IPS-20b (cell line): ENCODE results near the gene TPSD1.

Experiments
- H3K27ac ChIP-seq: one replicate; pipeline ENCODE4 v1.5.1; 2013; ENCODE audit warnings: low read length
- H3K27me3 ChIP-seq: 2 replicates; pipeline ENCODE4 v1.6.1; 2013; ENCODE audit warnings: mild to moderate bottlenecking, low read length, inconsistent platforms; ENCODE audit not compliant: insufficient read depth
- H3K36me3 ChIP-seq: 2 replicates; pipeline ENCODE4 v1.6.1; 2013; ENCODE audit warnings: low read depth, mild to moderate bottlenecking, inconsistent platforms, low read length, moderate library complexity; ENCODE audit not compliant: insufficient read depth
- H3K4me1 ChIP-seq: 2 replicates; pipeline ENCODE4 v1.6.1; 2013; ENCODE audit warnings: mild to moderate bottlenecking, control low read depth, inconsistent platforms, low read length, moderate library complexity; ENCODE audit not compliant: insufficient read depth
- H3K4me3 ChIP-seq: 2 replicates; pipeline ENCODE4 v1.5.1; 2013; ENCODE audit warnings: mild to moderate bottlenecking, low read length, inconsistent platforms
- H3K9ac ChIP-seq: 2 replicates; pipeline ENCODE4 v1.6.1; 2013; ENCODE audit warnings: low read depth, mild to moderate bottlenecking, inconsistent platforms, low read length, moderate library complexity
- H3K9me3 ChIP-seq: 2 replicates; pipeline ENCODE4 v1.6.1; 2013; ENCODE audit warnings: mild to moderate bottlenecking, low read depth, low read length, inconsistent platforms; ENCODE audit not compliant: insufficient read depth

The TPSD1 gene

DNA sequence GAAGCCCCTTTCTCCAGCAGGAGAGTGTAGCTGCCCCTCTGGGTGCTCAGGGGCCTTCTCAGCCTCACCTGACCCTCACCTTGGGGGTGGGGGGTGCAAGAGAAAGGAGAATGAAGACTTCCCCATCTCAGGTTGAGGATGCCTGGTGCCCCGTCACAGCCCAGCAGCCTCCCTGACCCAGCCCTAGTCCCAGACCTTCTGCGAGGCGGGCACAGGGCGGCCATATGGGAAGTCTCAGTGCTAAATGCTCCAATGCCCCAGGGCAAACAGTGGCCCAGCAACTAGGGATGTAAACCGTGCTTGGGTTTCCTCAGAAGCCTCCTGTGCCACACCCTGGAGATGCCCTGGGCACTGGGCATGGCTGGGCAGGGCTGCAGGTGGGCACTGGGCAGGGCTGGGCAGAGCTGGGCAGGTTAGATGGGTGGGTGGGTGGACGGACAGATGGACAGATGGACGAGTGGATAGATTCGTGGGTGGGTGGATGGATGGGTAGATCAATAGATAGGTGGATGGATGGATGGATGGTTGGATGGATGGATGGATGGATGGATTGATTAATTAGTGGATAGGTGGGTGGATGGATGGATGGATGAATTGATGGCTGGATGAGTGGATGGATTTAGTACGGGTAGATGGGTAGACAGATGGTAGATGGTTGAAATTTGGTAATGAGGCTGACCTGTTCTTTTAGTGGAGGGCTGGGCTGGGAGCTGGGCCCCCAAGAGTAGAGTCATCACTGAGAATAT, 16.8 kb downstream of the TPSD1 start:
- H3K27ac ChIP-seq = no peak overlapping the region
- H3K4me3 ChIP-seq = no peak overlapping the region
- H3K36me3 ChIP-seq = no peaks in the 10 kb centered on the region
- no peaks in the 10 kb centered on the region for H3K4me1 ChIP-seq
- no peaks in the 10 kb centered on the region for H3K9me3 ChIP-seq
- no peak overlapping the region for H3K9ac ChIP-seq
- no peaks in the 10 kb centered on the region for H3K27me3 ChIP-seq

DNA sequence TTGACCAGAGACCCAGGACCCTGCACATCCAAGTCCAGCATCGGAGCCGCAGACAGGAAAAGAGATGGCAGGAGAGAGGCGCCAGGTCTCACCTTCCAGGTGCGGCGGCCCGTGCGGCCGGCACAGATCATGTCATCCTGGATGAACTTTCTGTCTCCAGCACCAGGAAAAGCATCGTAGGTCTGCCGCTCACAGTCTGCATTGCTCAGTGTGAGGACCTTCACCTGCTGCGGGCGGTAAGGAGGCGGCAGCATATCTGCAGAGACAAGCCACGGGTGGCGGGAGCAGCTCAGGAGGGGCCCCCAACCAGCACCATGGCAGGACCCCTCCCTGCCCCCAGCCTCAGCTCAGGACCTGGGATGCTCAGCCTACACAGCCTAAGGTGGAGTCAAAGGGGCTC, 17.9 kb downstream of the TPSD1 start:
- H3K36me3 ChIP-seq = no peaks in the 10 kb centered on the region
- H3K27me3 ChIP-seq = no peaks in the 10 kb centered on the region
- H3K4me1 ChIP-seq = no peaks in the 10 kb centered on the region
- no peak overlapping the region for H3K4me3 ChIP-seq
- no peak overlapping the region for H3K9ac ChIP-seq
- no peak overlapping the region for H3K27ac ChIP-seq
- no peaks in the 10 kb centered on the region for H3K9me3 ChIP-seq

DNA sequence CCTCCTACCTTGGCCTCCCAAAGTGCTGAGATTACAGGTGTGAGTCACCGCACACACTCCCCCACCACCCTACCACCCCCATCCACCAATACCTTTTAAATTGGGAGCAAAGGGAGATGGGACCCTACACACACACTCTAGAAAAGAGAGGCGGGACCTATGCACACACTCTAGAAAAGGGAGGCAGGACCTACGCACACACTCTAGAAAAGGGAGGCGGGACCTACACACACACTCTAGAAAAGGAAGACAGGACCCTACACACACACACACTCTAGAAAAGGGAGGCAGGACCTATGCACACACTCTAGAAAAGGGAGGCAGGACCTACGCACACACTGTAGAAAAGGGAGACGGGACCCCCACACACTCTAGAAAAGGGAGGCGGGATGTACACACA, 18.9 kb downstream of the TPSD1 start:
- H3K36me3 ChIP-seq = no peaks in the 10 kb centered on the region
- no peak overlapping the region for H3K4me3 ChIP-seq
- no peak overlapping the region for H3K9ac ChIP-seq
- H3K27ac ChIP-seq = no peak overlapping the region
- H3K4me1 ChIP-seq = no peaks in the 10 kb centered on the region
- no peaks in the 10 kb centered on the region for H3K27me3 ChIP-seq
- H3K9me3 ChIP-seq = no peaks in the 10 kb centered on the region

DNA sequence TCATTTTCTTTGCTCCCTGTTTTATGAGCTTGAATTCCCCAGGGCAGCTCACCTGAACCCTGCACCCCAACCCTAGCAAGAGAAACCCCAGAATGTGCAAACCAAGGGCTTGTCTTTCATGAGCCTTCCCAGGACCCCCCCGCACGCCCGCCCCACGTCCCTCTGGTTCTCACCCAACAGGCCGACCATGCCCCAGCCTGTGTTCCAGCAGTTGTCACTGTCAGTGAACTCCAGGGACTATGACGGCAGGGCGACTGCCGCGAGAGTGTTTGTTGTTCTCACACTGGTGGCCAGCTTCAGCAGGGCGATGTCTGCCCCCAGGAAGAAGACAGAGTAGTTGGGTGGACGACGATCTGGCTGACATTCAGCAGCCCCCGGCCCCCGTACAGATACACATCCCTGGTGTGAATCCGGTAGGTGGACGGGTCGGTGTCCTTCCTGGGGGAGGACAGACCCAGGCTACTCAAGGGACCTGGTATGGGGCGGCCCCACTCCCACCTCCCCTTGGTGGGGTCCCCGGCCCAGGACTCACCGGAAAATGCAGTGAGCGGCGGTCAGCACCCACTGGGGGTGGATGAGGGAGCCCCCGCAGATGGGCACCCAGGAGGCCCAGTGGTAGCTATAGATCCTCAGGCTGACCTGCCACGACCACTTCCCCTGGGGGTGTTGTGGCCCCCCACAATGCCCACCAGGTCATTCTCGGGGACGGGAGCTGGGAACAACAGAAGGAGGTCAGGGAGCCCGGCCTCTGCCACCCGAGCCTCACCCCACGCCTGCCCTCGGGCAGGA, 20.1 kb downstream of the TPSD1 start:
- H3K4me3 ChIP-seq = no peak overlapping the region
- no peaks in the 10 kb centered on the region for H3K4me1 ChIP-seq
- H3K9me3 ChIP-seq = no peaks in the 10 kb centered on the region
- H3K27me3 ChIP-seq = no peaks in the 10 kb centered on the region
- H3K9ac ChIP-seq = no peak overlapping the region
- H3K36me3 ChIP-seq = no peaks in the 10 kb centered on the region
- H3K27ac ChIP-seq = no peak overlapping the region

DNA sequence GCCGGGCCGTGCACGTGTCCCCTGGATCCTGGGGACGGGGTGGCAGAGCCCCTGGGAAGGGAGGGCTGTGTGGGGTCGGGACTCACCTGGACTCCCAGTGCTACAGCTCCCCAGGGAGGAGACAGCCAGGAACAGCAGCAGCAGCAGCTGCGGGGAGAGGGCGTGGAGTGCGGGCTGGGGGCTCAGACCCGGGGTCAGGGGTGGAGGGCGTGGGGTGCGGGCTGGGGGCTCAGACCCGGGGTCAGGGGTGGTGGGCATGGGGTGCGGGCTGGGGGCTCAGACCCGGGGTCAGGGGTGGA, 20.7 kb downstream of the TPSD1 start:
- Histone ChIP-seq H3K27me3 (no peaks in the 10 kb centered on the region; the same call in 1 of the 2 replicates), H3K4me1 (no peaks in the 10 kb centered on the region), H3K9ac (no peak overlapping the region), H3K9me3 (no peaks in the 10 kb centered on the region), H3K4me3 (no peak overlapping the region), H3K36me3 (no peaks in the 10 kb centered on the region), H3K27ac (no peak overlapping the region)

DNA sequence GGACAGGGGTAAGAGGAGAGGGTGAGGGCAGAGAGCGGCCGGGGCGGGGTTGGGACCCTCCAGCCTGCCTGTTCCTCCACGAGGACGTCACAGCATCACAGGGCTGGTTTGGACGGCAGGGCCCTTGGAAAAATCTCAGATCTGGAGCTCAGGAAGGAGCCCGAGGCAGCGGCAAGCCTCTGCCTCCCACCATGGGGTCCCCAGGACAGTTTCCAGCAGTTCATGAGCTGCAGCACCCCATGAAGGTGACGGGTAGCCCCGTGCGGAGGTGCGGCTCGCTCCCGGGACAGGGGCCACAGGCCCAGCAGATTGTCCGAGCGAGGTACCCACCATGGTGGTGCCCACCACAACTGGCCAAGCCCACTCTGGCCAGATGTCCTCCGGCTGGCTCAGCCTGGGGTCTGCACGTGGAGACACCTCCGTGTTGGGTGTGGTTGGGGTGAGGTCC, 21.3 kb downstream of the TPSD1 start:
- Histone ChIP-seq H3K36me3 (no peaks in the 10 kb centered on the region), H3K4me3 (no peak overlapping the region), H3K9me3 (no peaks in the 10 kb centered on the region), H3K4me1 (no peaks in the 10 kb centered on the region), H3K27ac (no peak overlapping the region), H3K9ac (no peak overlapping the region), H3K27me3 (no peaks in the 10 kb centered on the region; the same call in 1 of the 2 replicates)

DNA sequence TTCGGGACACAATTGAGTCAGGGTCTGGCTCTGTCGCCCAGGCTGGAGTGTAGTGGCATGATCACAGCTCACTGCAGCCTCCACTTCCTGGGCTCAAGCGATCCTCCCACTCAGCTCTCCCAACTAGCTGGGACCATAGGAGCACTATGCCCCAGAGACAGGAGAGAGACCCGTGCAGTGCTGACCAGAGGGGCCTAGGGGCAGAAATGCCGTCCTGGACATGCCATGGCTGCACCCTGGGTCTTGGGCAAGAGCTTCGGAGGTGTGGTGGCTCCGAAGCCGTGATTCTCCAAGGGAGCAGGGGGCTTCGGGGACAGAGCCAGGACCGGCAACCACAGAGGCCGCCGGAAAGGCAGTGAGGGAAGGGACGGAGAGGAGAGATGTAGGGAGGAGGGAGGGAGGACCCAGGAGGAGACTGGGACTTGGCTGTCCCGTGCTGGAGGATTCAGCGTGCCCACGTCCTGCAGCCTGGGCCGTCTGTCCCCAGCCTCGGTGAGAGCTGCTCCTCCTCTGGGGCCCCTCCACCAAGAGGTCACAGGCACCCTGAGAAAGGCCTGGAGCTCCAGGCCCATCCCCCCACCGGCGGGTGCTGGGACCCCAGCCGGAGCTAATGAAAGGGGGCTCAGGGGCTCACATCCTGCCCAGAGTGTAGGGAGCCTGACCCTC, 21.9 kb downstream of the TPSD1 start:
- Histone ChIP-seq H3K9me3 (no peaks in the 10 kb centered on the region), H3K4me1 (no peaks in the 10 kb centered on the region), H3K36me3 (no peaks in the 10 kb centered on the region), H3K27me3 (no peaks in the 10 kb centered on the region; the same call in 1 of the 2 replicates), H3K9ac (no peak overlapping the region), H3K4me3 (no peak overlapping the region), H3K27ac (no peak overlapping the region)

DNA sequence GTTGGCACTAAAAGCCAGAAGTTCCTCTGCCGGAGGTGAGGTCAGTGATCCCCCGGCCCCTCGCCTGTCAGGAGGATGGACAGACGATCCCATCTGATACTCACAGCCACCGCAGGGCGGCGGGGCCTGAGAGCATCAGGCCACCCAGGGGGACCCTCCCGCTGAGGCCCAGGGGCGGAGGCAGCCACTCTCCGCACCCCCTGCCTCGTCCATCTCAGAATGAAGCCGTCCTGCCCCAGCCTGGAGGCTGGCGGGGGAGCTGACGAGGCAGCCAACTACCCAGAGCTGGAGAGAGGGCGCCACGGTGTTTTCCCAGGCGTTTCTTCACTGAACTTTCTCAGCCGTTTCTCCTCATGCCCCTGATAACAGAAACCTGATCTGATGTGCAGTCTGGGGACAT, 22.6 kb downstream of the TPSD1 start:
- H3K9me3 ChIP-seq = no peaks in the 10 kb centered on the region
- H3K36me3 ChIP-seq = no peaks in the 10 kb centered on the region
- no peaks in the 10 kb centered on the region for H3K4me1 ChIP-seq
- H3K9ac ChIP-seq = no peak overlapping the region
- H3K4me3 ChIP-seq = no peak overlapping the region
- H3K27ac ChIP-seq = no peak overlapping the region
- peaks cover under 1% of the 10 kb centered on the region; the same call in 1 of the 2 replicates for H3K27me3 ChIP-seq

DNA sequence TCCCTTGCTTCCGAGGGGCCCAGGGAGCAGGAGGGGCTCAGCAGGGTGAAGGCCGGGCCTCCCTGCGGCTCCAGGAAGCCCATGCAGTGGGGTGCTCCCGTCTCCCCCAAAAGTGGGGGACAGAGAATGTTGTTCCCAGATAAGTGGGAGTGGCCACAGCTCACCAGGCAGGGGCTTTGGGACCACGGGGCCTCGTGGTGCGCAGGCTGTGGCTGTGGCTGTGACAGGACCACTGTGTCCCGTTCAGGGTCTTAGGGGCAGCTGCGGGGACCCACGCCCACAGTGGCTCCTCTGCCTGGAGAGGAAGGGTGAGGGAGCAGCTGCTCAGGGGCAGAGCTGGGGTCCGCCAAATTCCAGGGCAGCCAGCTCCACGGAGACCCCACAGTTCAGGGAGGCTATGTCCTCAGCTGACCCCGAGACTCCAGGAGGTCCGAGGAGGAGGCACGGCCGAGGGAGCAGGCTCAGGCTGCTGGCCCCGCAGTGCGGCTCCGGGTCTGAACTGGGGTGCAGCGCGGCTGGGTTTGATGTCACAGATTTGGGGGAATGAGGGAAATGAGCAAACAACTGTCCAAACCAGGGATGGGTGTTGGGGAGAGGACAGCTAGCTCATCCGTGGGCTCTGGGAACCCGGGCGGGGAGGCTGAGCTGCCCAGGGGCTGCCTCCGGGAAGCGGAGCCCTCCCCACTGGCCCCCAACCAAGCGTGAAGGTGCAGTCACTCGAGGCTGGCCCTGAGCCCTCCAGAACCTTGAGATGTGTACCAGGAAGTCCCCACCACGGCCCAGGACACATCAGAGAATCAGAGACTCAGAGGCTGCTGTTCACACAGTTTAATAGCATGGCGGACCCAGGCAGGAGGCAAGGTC, 23.4 kb downstream of the TPSD1 start:
- Histone ChIP-seq H3K27me3 (peaks cover 6% of the 10 kb centered on the region; the same call in 1 of the 2 replicates), H3K9ac (no peak overlapping the region), H3K9me3 (no peaks in the 10 kb centered on the region), H3K27ac (no peak overlapping the region), H3K4me1 (no peaks in the 10 kb centered on the region), H3K4me3 (no peak overlapping the region), H3K36me3 (no peaks in the 10 kb centered on the region)

DNA sequence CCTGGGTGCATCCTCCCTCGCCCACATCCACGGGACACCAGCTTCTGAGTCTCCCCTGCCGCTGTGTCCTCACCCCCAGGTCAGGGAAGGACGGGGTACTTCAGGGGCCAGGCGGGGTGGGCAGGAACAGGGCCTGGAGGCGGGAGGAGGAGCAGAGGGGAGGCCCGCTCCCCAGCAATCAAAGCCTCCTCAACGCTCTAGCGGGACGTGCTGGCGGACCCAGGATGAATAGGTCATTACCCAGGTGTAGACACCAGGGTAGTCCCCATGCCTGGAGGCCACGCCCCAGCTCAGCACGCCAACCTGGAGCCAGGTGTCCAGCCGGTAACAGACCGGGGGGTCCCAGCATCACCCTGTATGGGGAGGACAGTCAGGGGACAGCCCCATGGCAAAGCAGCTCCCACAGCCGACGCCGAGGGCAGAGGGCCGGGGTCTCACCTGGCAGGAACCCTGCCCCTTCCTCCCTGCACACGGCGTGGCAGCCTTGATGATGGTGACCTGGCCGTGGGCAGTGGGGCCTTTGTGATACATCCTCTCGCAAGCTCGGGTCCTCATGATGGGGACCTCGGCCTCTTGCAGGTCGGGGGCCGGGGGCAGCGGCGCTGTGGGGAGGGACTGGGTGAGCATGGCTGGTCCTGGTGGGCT, 24.2 kb downstream of the TPSD1 start:
- peaks cover 6% of the 10 kb centered on the region; the same call in 1 of the 2 replicates for H3K27me3 ChIP-seq

DNA sequence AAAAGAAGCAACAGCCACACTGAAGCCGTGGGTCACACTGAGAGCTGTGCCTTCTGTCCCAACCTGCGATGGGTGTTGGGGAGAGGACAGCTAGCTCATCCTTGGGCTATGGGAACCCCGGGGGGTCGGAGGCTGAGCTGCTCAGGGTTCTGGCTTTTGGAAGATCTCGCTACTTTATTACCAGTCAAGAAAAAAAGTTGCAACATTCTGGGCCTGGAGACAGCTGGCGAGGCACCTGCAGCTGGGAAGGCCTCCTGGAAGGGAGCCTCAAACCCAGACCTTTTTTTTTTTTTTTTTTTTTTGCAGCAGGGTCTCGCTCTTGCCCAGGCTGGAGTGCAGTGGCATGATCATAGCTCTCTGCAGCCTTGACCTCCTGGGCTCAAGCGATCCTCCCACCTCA, 24.9 kb downstream of the TPSD1 start:
- Histone ChIP-seq H3K4me1 (no peaks in the 10 kb centered on the region), H3K9me3 (no peaks in the 10 kb centered on the region), H3K27me3 (peaks cover 6% of the 10 kb centered on the region; the same call in 1 of the 2 replicates), H3K4me3 (no peak overlapping the region), H3K9ac (no peak overlapping the region), H3K27ac (no peak overlapping the region), H3K36me3 (no peaks in the 10 kb centered on the region)

More for the DNA sequence above, 24.2 kb downstream of the TPSD1 start:
- Histone ChIP-seq H3K27ac (no peak overlapping the region), H3K4me3 (no peak overlapping the region), H3K9me3 (no peaks in the 10 kb centered on the region), H3K9ac (no peak overlapping the region), H3K36me3 (no peaks in the 10 kb centered on the region), H3K4me1 (no peaks in the 10 kb centered on the region)
